GM13976 (cell line): Measurements from ENCODE around the gene NUDT3.

Experiments
- DNase-seq: peaks from one replicate; pipeline ENCODE4 v3.0.0; 2012; ENCODE audit warnings: low spot score
- CTCF ChIP-seq: IDR thresholded peaks from 2 replicates; pipeline ENCODE4 v1.5.1; 2012; ENCODE audit warnings: borderline replicate concordance, mild to moderate bottlenecking; ENCODE audit not compliant: insufficient read depth; ENCODE audit errors: extremely low read depth, missing control alignments, control extremely low read depth
- in situ Hi-C: fragments of 300-500 bp; cut with MboI; formaldehyde crosslinking; loops from one replicate; pipeline ENCODE4 v1.12.0; 2022; ENCODE audit warnings: low sequenced_read_pairs, mixed read lengths, inconsistent platforms; ENCODE audit not compliant: unreplicated experiment

The NUDT3 gene

GRCh38 chr6:34292954-34293353, 99.5 kb downstream of the NUDT3 start:
- DNase-seq: no peak
- TF ChIP-seq CTCF: no peak
- in situ Hi-C loops: no loop called here

GRCh38 chr6:34289137-34289536, 103.3 kb downstream of the NUDT3 start:
- no peak for TF ChIP-seq CTCF
- in situ Hi-C loops: no loop called here
- no peak for DNase-seq

- in situ Hi-C loops: no loop called here
- no peak for TF ChIP-seq CTCF
- DNase-seq: peak; percentile 50
These were observed 103.9 kb downstream of the NUDT3 start for GRCh38 chr6:34288581-34288980.

GRCh38 chr6:34285448-34286164, 106.9 kb downstream of the NUDT3 start:
- no peak for TF ChIP-seq CTCF
- no peak for DNase-seq
- in situ Hi-C loops: no loop called here

GRCh38 chr6:34284563-34285447, 107.7 kb downstream of the NUDT3 start:
- DNase-seq: no peak
- in situ Hi-C loops: no loop called here
- no peak for TF ChIP-seq CTCF

GRCh38 chr6:34281702-34282334, 110.7 kb downstream of the NUDT3 start:
- no peak for TF ChIP-seq CTCF
- DNase-seq: no peak
- in situ Hi-C loops: no loop called here
